Activated CD4-positive, alpha-beta T cell treated with anti-CD3 and anti-CD28 coated beads for 24 hours (primary cell): ENCODE measurements around the gene PET100.

Experiments used
- DNase-seq, 2 donors: peaks; one replicate each; pipeline ENCODE4 v3.0.0-alpha.2; 2020; ENCODE audit warnings: low read depth in 2 of 2

PET100 gene

DNA sequence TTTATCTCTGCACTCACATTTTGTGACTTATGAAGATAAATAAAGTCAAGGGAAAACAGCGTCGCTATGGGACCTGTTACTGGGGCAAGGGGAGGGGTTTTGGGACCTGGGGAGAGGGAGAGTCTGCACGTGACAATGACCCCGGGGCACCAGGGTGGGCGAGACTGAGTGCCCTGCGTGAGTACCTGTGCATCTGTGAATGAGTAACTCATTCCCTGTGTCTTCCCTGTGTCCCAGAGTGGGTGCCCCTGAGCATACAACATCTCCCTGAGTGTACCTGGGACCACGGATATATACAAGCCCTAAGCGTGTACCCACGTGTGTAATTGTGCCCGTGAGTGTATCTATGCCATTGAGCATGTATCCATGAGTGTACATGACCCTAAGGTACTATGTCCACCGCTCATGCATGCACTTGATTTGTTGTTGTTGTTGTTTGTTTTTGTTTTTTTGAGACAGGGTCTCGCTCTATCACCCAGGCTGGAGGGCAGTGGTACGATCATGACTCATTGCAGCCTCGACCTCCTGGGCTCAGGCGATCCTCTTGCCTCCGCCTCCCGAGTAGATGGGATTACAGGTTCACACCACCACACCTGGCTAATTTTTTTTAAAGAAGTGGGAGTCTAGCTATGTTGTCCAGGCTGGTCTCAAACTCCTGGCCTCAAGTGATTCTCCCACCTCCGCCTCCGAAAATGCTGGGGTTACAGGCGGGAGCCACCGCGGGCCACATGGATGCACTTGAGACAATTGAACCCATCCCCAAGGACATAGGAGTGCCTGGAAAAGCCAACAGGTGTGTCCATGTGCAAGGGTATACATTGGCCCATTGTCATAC is 50.4 kb downstream of the PET100 start:
- DNase-seq: no peak

DNA sequence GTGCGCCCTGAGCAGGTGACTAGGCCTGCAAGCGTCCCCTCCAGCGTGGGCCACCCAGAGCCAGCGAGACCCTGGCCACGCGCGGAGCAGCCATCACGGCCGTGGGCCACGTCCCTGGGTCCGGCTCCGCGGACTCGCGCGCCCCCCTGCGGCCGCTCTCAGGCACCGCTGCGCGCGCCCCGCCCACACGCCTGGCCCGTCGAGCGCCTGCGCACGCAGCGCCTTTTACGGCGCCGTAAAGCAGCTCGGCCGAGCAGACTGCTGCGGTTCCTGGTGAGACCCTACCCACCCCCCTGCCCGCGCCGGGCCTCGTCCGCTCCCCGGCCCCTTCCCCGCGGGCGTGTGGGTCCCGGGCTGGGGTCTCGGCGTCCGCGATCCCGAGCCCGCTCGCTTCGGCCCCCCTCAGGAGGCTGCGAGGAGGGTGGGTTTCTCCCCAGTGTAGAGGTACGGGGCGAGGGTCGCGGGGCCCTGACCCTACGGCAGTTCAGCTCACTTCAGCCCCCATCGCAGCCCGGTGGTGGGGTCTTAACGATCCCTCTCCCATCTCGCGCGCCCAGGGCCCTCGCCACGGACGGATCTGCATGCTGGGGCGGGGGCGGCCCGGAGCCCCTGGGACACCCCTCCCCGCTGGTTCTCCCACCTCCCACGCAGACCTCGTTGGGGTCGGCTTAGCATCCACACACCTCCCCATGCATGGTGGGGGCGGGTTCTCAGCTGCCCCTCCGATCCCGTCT is 51.2 kb downstream of the PET100 start, which contains the start of gene TRAPPC5:
TRAPPC5 (plus strand) TSS at position 228 of the 734 bp plus-strand sequence. CDS start 1,421 bp downstream, outside the sequence.
- DNase-seq: peak; percentile 80
